Frontal cortex (tissue), 4 donors: Measurements from ENCODE around the gene FMOD. TPM values are rescaled to one million over a fixed set of nuclear protein-coding genes. Genes with fewer than 3 reads are reported as not detected.

ENCODE experiments used
- DNase-seq, 2 donors: peaks; one replicate each; pipeline ENCODE4 v3.0.0; 2012; ENCODE audit warnings: low spot score in 2 of 2
- FAIRE-seq: peaks from 2 replicates; lab custom pipeline; 2012; peaks lifted over from hg19 to GRCh38; lab: Jason Lieb, UNC
- total RNA-seq: library from RNA; depleted of rRNA; stranded (reverse); fragments of >200 nt; gene quantifications from one replicate; pipeline ENCODE4 v1.2.3, GENCODE V29; 2014
- donor health status: control.
- donor health status: control.
- donor health status: control.

The FMOD gene
- total RNA-seq = 1.6 TPM

GRCh38 chr1:203351037-203351625 lies at the start of gene FMOD:
FMOD (minus strand) TSS chr1:203351122; CDS start chr1:203348270, 2,852 bp downstream.
- DNase-seq = no peak
- no peak for FAIRE-seq

- FAIRE-seq (no peak), DNase-seq (no peak)
Measured at GRCh38 chr1:203396595-203397194, 45.8 kb upstream of the FMOD start.

- no peak for DNase-seq
- no peak for FAIRE-seq
Measured at GRCh38 chr1:203395751-203396150, 44.8 kb upstream of the FMOD start.

GRCh38 chr1:203390298-203390697 lies 39.4 kb upstream of the FMOD start:
- FAIRE-seq (no peak), DNase-seq (no peak)

GRCh38 chr1:203388683-203389082 lies 37.8 kb upstream of the FMOD start:
- no peak for FAIRE-seq
- DNase-seq = no peak

- FAIRE-seq (no peak), DNase-seq (no peak)
Measured at GRCh38 chr1:203382026-203382425, 31.1 kb upstream of the FMOD start.

- FAIRE-seq (no peak), DNase-seq (no peak)
Measured at GRCh38 chr1:203381151-203381751, 30.3 kb upstream of the FMOD start.

- FAIRE-seq = no peak
- DNase-seq = no peak
Measured at GRCh38 chr1:203380420-203381150, 29.7 kb upstream of the FMOD start.

GRCh38 chr1:203379825-203380224 lies 28.9 kb upstream of the FMOD start:
- DNase-seq (no peak), FAIRE-seq (no peak)

GRCh38 chr1:203378556-203379245 lies 27.8 kb upstream of the FMOD start:
- no peak for FAIRE-seq
- DNase-seq = no peak

GRCh38 chr1:203373991-203374390 lies 23.1 kb upstream of the FMOD start:
- DNase-seq = no peak
- no peak for FAIRE-seq

GRCh38 chr1:203373002-203373401 lies 22.1 kb upstream of the FMOD start:
- FAIRE-seq (no peak), DNase-seq (no peak)

- no peak for DNase-seq
- FAIRE-seq = no peak
Measured at GRCh38 chr1:203371288-203371687, 20.4 kb upstream of the FMOD start.

- FAIRE-seq = no peak
- no peak for DNase-seq
Measured at GRCh38 chr1:203369666-203370065, 18.7 kb upstream of the FMOD start.

GRCh38 chr1:203368624-203369451 lies 17.9 kb upstream of the FMOD start:
- FAIRE-seq (no peak), DNase-seq (no peak)

- FAIRE-seq = no peak
- no peak for DNase-seq
Measured at GRCh38 chr1:203367057-203367456, 16.1 kb upstream of the FMOD start.

GRCh38 chr1:203366476-203366875 lies 15.6 kb upstream of the FMOD start:
- DNase-seq = no peak
- FAIRE-seq = no peak

- FAIRE-seq = no peak
- no peak for DNase-seq
Measured at GRCh38 chr1:203364806-203365205, 13.9 kb upstream of the FMOD start.

GRCh38 chr1:203364094-203364801 lies 13.3 kb upstream of the FMOD start:
- FAIRE-seq (no peak), DNase-seq (no peak)
